Astrocyte (in vitro differentiated cells and primary cell): ENCODE measurements around the gene ATP6V1B1. TPM values are rescaled to one million over a fixed set of nuclear protein-coding genes. Genes with fewer than 3 reads are reported as not detected.

Experiments used
- DNase-seq: peaks from one replicate; pipeline ENCODE4 v3.0.0-alpha.2; 2010; ENCODE audit warnings: low read depth
- FAIRE-seq: peaks from 2 replicates; lab custom pipeline; 2011; peaks lifted over from hg19 to GRCh38; lab: Jason Lieb, UNC
- H2AFZ ChIP-seq: 2 replicates; pipeline ENCODE4 v1.6.0; 2012; ENCODE audit warnings: low read depth, low read length, inconsistent platforms
- H3K27ac ChIP-seq: 2 replicates; pipeline ENCODE4 v1.5.1; 2011; ENCODE audit warnings: low read depth, low read length, inconsistent platforms
- H3K27me3 ChIP-seq: 2 replicates; pipeline ENCODE4 v1.6.0; 2011; ENCODE audit warnings: low read length, inconsistent platforms; ENCODE audit not compliant: insufficient read depth
- H3K36me3 ChIP-seq: 2 replicates; pipeline ENCODE4 v1.5.1; 2011; ENCODE audit warnings: low read length, inconsistent platforms; ENCODE audit not compliant: insufficient read depth
- H3K4me1 ChIP-seq: 2 replicates; pipeline ENCODE4 v1.5.1; 2011; ENCODE audit warnings: low read length, inconsistent platforms; ENCODE audit not compliant: insufficient read depth
- H3K4me2 ChIP-seq: 2 replicates; pipeline ENCODE4 v1.6.0; 2012; ENCODE audit warnings: low read length, inconsistent platforms
- H3K4me3 ChIP-seq: 2 replicates; pipeline ENCODE4 v1.5.1; 2011; ENCODE audit warnings: low read depth, mild to moderate bottlenecking, low read length, inconsistent platforms; ENCODE audit not compliant: insufficient read depth
- H3K79me2 ChIP-seq: 2 replicates; pipeline ENCODE4 v1.6.0; 2012; ENCODE audit warnings: mild to moderate bottlenecking, low read length, inconsistent platforms; ENCODE audit not compliant: insufficient read depth
- H3K9ac ChIP-seq: 2 replicates; pipeline ENCODE4 v1.6.0; 2012; ENCODE audit warnings: mild to moderate bottlenecking, low read length, inconsistent platforms
- H3K9me3 ChIP-seq: 2 replicates; pipeline ENCODE4 v1.5.1; 2012; ENCODE audit warnings: low read depth, mild to moderate bottlenecking, low read length, inconsistent platforms; ENCODE audit not compliant: insufficient read depth
- H4K20me1 ChIP-seq: 2 replicates; pipeline ENCODE4 v1.6.0; 2012; ENCODE audit warnings: low read length, inconsistent platforms; ENCODE audit not compliant: insufficient read depth
- H3K27ac Mint-ChIP-seq: one replicate; pipeline ENCODE4 v1.8.0; 2021; ENCODE audit warnings: mild to moderate bottlenecking, mixed read lengths; ENCODE audit not compliant: unreplicated experiment
- H3K27me3 Mint-ChIP-seq: one replicate; pipeline ENCODE4 v1.8.0; 2021; ENCODE audit warnings: low read depth, mixed read lengths; ENCODE audit not compliant: unreplicated experiment
- H3K36me3 Mint-ChIP-seq: one replicate; pipeline ENCODE4 v1.8.0; 2021; ENCODE audit warnings: low read depth, mixed read lengths; ENCODE audit not compliant: unreplicated experiment
- H3K4me1 Mint-ChIP-seq: one replicate; pipeline ENCODE4 v1.8.0; 2021; ENCODE audit warnings: low read depth, mixed read lengths; ENCODE audit not compliant: unreplicated experiment
- H3K4me3 Mint-ChIP-seq: one replicate; pipeline ENCODE4 v1.8.0; 2021; ENCODE audit warnings: mild to moderate bottlenecking, moderate library complexity, mixed read lengths; ENCODE audit not compliant: unreplicated experiment
- H3K9me3 Mint-ChIP-seq: one replicate; pipeline ENCODE4 v1.8.0; 2021; ENCODE audit warnings: mild to moderate bottlenecking, mixed read lengths; ENCODE audit not compliant: unreplicated experiment
- CTCF ChIP-seq: IDR thresholded peaks from 2 replicates; pipeline ENCODE4 v1.5.1; 2011; ENCODE audit warnings: low read depth, mild to moderate bottlenecking, inconsistent platforms, low read length, moderate library complexity; ENCODE audit not compliant: insufficient read depth
- EZH2 ChIP-seq: IDR thresholded peaks from 2 replicates; pipeline ENCODE4 v1.6.1; 2012; ENCODE audit warnings: mild to moderate bottlenecking, low read length, inconsistent platforms; ENCODE audit not compliant: insufficient read depth
- total RNA-seq: library from RNA; stranded (reverse); gene quantifications from 2 replicates; pipeline ENCODE4 v1.2.1, GENCODE V29; 2021

ATP6V1B1 gene
- total RNA-seq, 1 donor from 2014 or later: not detected

DNA sequence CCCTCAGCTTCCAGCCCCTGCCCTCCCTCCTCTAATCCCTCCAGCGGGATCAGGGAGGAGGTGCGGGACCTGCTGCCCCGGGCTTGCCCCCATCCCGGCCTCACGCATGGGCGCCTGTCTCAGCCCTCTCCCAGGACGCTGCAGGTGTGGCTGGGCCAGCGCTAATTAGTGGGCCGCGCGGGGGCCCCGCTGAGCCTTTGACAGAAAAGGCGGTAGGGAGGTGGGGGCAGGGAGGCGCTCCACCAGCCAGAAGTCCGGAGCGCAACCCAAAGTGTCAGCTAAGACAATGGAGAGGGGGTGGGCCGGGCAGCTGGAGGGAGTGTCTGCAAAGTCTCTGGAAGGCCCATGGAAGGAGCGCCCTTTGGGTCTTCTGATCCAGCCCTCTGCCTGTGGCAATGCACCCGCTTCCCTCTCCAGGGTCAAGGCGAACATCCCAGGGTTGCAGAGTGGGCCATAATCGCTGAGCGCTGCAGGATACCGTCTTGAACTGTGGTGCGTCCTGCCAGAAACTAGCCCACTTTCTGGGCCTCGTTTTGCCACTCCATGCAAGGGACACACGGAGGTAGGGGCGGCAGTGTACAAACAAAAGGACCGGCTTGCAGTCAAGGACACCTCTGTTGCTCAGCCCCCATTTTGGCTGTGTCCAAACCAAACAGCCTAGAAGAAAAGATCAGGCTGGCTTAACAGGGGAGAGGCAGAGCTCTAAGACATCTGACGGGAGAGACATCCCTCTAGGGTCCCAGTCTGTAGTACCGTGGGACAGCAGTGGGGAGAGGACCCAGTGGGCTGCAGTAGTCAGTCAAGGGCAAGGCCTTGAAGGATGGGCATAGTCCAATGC lies 3.5 kb downstream of the ATP6V1B1 start:
- H3K36me3 ChIP-seq: no peaks in the 10 kb centered on the region
- no peak overlapping the region for H3K4me3 ChIP-seq
- H3K9ac ChIP-seq: no peak overlapping the region
- DNase-seq (no peak), FAIRE-seq (no peak)
- Mint-ChIP-seq H3K4me1 (peaks cover 16% of the 10 kb centered on the region), H3K27ac (no peak overlapping the region), H3K27me3 (peaks cover 77% of the 10 kb centered on the region), H3K9me3 (no peaks in the 10 kb centered on the region), H3K4me3 (no peak overlapping the region), H3K36me3 (peaks cover 3% of the 10 kb centered on the region)
- H3K9me3 ChIP-seq: no peaks in the 10 kb centered on the region
- TF ChIP-seq CTCF: no peak
- no peak for TF ChIP-seq EZH2
- no peaks in the 10 kb centered on the region for H3K4me1 ChIP-seq
- H3K79me2 ChIP-seq: no peaks in the 10 kb centered on the region
- H3K27me3 ChIP-seq: peaks cover 14% of the 10 kb centered on the region
- no peaks in the 10 kb centered on the region for H4K20me1 ChIP-seq
- no peak overlapping the region for H3K4me2 ChIP-seq
- no peak overlapping the region for H3K27ac ChIP-seq
- no peak overlapping the region for H2AFZ ChIP-seq

GRCh38 chr2:70939839-70940580 lies 4.3 kb downstream of the ATP6V1B1 start:
- Histone ChIP-seq H3K27ac (no peak overlapping the region), H3K9ac (no peak overlapping the region), H4K20me1 (no peaks in the 10 kb centered on the region), H3K36me3 (no peaks in the 10 kb centered on the region), H3K4me3 (no peak overlapping the region), H2AFZ (no peak overlapping the region), H3K79me2 (no peaks in the 10 kb centered on the region), H3K4me1 (no peaks in the 10 kb centered on the region), H3K9me3 (no peaks in the 10 kb centered on the region), H3K4me2 (no peak overlapping the region), H3K27me3 (peaks cover 13% of the 10 kb centered on the region)
- Mint-ChIP-seq H3K9me3 (no peaks in the 10 kb centered on the region), H3K36me3 (peaks cover 3% of the 10 kb centered on the region), H3K4me3 (no peak overlapping the region), H3K27me3 (peaks cover 72% of the 10 kb centered on the region), H3K27ac (no peak overlapping the region), H3K4me1 (peaks cover 17% of the 10 kb centered on the region)
- no peak for TF ChIP-seq EZH2
- no peak for TF ChIP-seq CTCF
- DNase-seq: no peak
- no peak for FAIRE-seq
